ENCODE measurements around the gene SLC5A10. TPM values are rescaled to one million over a fixed set of nuclear protein-coding genes. Genes with fewer than 3 reads are reported as not detected.

Gene SLC5A10
- total and polyA plus RNA-seq, 12 donors: 0.06 to 0.19 (median 0.10) TPM; not detected in 6

GRCh38 chr17:18962494-18962815, 10.5 kb downstream of the SLC5A10 start:
- WGBS, 2 donors: 83 to 84% methylated on average over 6 of the region's 6 CpGs
- intact Hi-C loops (cut with DNase I): no loop called here

GRCh38 chr17:18963126-18964017, 11.4 kb downstream of the SLC5A10 start:
- H3K27ac ChIP-seq: no peak overlapping the region
- TF ChIP-seq CTCF (IDR thresholded peaks at IDR 0.05): no peak
- H3K4me1 ChIP-seq: peaks cover 0 to 7% (median 0%) of the 10 kb centered on the region in 9 donors
- H3K4me3 ChIP-seq: no peak overlapping the region
- no peak for ATAC-seq
- WGBS, 2 donors: 88 to 92% methylated on average over 23 of the region's 23 CpGs
- H3K9me3 ChIP-seq: no peaks in the 10 kb centered on the region
- no peak for DNase-seq
- intact Hi-C loops (cut with DNase I): no loop called here
- no peaks in the 10 kb centered on the region for H3K36me3 ChIP-seq
- no peaks in the 10 kb centered on the region for H3K27me3 ChIP-seq

More at GRCh38 chr17:18962494-18962815, 10.5 kb downstream of the SLC5A10 start:
- no peaks in the 10 kb centered on the region for H3K9me3 ChIP-seq
- no peak overlapping the region for H3K27ac ChIP-seq
- no peaks in the 10 kb centered on the region for H3K36me3 ChIP-seq
- no peak for TF ChIP-seq CTCF (IDR thresholded peaks at IDR 0.05)
- DNase-seq (no peak), ATAC-seq (no peak)
- H3K4me1 ChIP-seq: peaks cover 0 to 6% (median 0%) of the 10 kb centered on the region in 9 donors
- no peak overlapping the region for H3K4me3 ChIP-seq
- H3K27me3 ChIP-seq: no peaks in the 10 kb centered on the region

GRCh38 chr17:18964018-18964351, 12.0 kb downstream of the SLC5A10 start:
- H3K27ac ChIP-seq: no peak overlapping the region
- no peak overlapping the region for H3K4me3 ChIP-seq
- WGBS, 2 donors: 89 to 92% methylated on average over 9 of the region's 9 CpGs
- TF ChIP-seq CTCF (IDR thresholded peaks at IDR 0.05): no peak
- no peak for ATAC-seq
- intact Hi-C loops (cut with DNase I): no loop called here
- peaks cover 0 to 7% (median 0%) of the 10 kb centered on the region in 9 donors for H3K4me1 ChIP-seq
- H3K27me3 ChIP-seq: no peaks in the 10 kb centered on the region
- H3K9me3 ChIP-seq: no peaks in the 10 kb centered on the region
- DNase-seq: no peak
- no peaks in the 10 kb centered on the region for H3K36me3 ChIP-seq

GRCh38 chr17:18964550-18964949, 12.6 kb downstream of the SLC5A10 start:
- no peaks in the 10 kb centered on the region for H3K9me3 ChIP-seq
- no peak for TF ChIP-seq CTCF (IDR thresholded peaks at IDR 0.05)
- peaks cover 0 to 7% (median 0%) of the 10 kb centered on the region in 9 donors for H3K4me1 ChIP-seq
- H3K36me3 ChIP-seq: no peaks in the 10 kb centered on the region
- no peak overlapping the region for H3K27ac ChIP-seq
- H3K4me3 ChIP-seq: no peak overlapping the region
- ATAC-seq (no peak), DNase-seq (no peak)
- 96% methylated on average over 9 of the region's 9 CpGs for WGBS, 2 donors
- no peaks in the 10 kb centered on the region for H3K27me3 ChIP-seq
- intact Hi-C loops (cut with DNase I): no loop called here
